Natural killer cell (primary cell): ENCODE data around the gene CDKL5. TPM values are rescaled to one million over a fixed set of nuclear protein-coding genes. Genes with fewer than 3 reads are reported as not detected.

ENCODE experiments used
- ATAC-seq, 3 donors: fragments of 150-1000 bp in 2 of 3; fragments of 200-7000 bp in 1 of 3; cut with Tn5 transposase; 1 replicate in 1 of 3; 2 replicates in 2 of 3; pipeline ENCODE4 v1.10.0; 2021; ENCODE audit warnings: mild to moderate bottlenecking in 2 of 3, moderate library complexity in 2 of 3
- DNase-seq, 2 donors: peaks; one replicate each; pipeline versions ENCODE4 v3.0.0 to v3.0.0-alpha.2; 2013 to 2021; ENCODE audit warnings: mixed read lengths in 1 of 2
- H3K27ac ChIP-seq: one replicate; pipeline ENCODE4 v1.5.1; 2013; ENCODE audit warnings: mild to moderate bottlenecking, low read length
- H3K27me3 ChIP-seq: one replicate; pipeline ENCODE4 v1.6.1; 2013; ENCODE audit warnings: low read length; ENCODE audit not compliant: control insufficient read depth, insufficient read depth
- H3K36me3 ChIP-seq: one replicate; pipeline ENCODE4 v1.6.1; 2013; ENCODE audit warnings: low read length; ENCODE audit not compliant: control insufficient read depth, insufficient read depth
- H3K4me1 ChIP-seq: one replicate; pipeline ENCODE4 v1.6.1; 2013; ENCODE audit warnings: low read length; ENCODE audit not compliant: control insufficient read depth, insufficient read depth
- H3K4me3 ChIP-seq: one replicate; pipeline ENCODE4 v1.5.1; 2013; ENCODE audit warnings: low read length
- H3K9me3 ChIP-seq: one replicate; pipeline ENCODE4 v1.6.1; 2013; ENCODE audit warnings: low read length; ENCODE audit not compliant: control insufficient read depth, insufficient read depth
- H3K27ac Mint-ChIP-seq, 2 donors: one replicate each; pipeline ENCODE4 v1.8.0; 2022; ENCODE audit warnings: mild to moderate bottlenecking in 2 of 2, mixed read lengths in 2 of 2, moderate library complexity in 1 of 2
- H3K27me3 Mint-ChIP-seq, 2 donors: one replicate each; pipeline ENCODE4 v1.8.0; 2022; ENCODE audit warnings: low read depth in 2 of 2, mixed read lengths in 2 of 2
- H3K36me3 Mint-ChIP-seq: one replicate; pipeline ENCODE4 v1.8.0; 2022; ENCODE audit warnings: mixed read lengths
- H3K4me1 Mint-ChIP-seq, 2 donors: one replicate each; pipeline ENCODE4 v1.8.0; 2022; ENCODE audit warnings: mixed read lengths in 2 of 2
- H3K4me3 Mint-ChIP-seq: one replicate; pipeline ENCODE4 v1.8.0; 2022; ENCODE audit warnings: mild to moderate bottlenecking, moderate library complexity, mixed read lengths
- H3K9me3 Mint-ChIP-seq, 2 donors: one replicate each; pipeline ENCODE4 v1.8.0; 2022; ENCODE audit warnings: mixed read lengths in 2 of 2
- WGBS: methylation state at CpG from one replicate; pipeline ENCODE4 v1.1.7; 2013; ENCODE audit warnings: missing lambda C conversion rate; ENCODE audit not compliant: insufficient coverage; 5-methylcytosine and 5-hydroxymethylcytosine counted together
- intact Hi-C: fragments of 100-400 bp; cut with micrococcal nuclease; formaldehyde crosslinking; loops from one replicate; pipeline ENCODE4 v1.14.2; 2022
- total RNA-seq, 4 donors: library from RNA; stranded (reverse); fragments of 120-200 nt in 1 of 4; gene quantifications; one replicate each; pipeline versions ENCODE4 v1.2.3 to v1.2.4, GENCODE V29; 2013 to 2022
- TF ChIP-seq, protein P1 (sequence below): fragments of 200-600 bp; IDR thresholded peaks from one replicate; pipeline ENCODE4 v1.8.0; 2022; ENCODE audit warnings: antibody characterized with exemption

The CDKL5 gene
- total RNA-seq, 3 donors from 2014 or later (not counting 1 experiment from before 2014, with no cell fraction given), result 3.4 to 4.3 (median 3.5) TPM

DNA sequence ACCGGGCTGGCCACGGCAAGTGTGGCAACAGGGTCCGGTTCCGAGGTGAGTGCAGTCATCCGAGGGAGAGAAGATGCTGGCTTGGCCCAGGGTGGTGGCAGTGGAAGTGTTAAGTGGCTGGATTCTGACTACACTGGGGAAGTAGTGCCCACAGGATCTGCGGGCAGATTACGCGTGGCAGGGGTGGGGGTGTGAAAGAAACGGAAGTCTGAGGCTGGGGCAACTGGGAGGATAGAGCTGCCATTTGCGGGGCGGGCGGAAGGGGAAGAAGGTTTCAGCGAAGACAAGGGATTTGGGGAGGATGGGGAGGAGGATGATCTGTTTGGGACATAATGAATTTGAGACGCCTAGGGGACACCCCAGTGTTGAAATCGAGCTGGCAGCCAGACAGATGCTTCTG is 241.2 kb downstream of the CDKL5 start:
- H3K27me3 ChIP-seq, result no peaks in the 10 kb centered on the region
- no peak overlapping the region for H3K27ac Mint-ChIP-seq
- H3K4me1 ChIP-seq, result peaks cover 10% of the 10 kb centered on the region
- no peaks in the 10 kb centered on the region for H3K36me3 ChIP-seq
- no peak overlapping the region for H3K4me3 ChIP-seq
- WGBS, result 55% methylated on average over 15 of the region's 15 CpGs
- intact Hi-C loops, result no loop called here
- peaks cover 9 to 10% of the 10 kb centered on the region in 2 donors for H3K4me1 Mint-ChIP-seq
- H3K9me3 Mint-ChIP-seq, result no peaks in the 10 kb centered on the region
- H3K36me3 Mint-ChIP-seq, result no peaks in the 10 kb centered on the region
- ATAC-seq (no peak), DNase-seq (no peak)
- H3K27me3 Mint-ChIP-seq, result no peaks in the 10 kb centered on the region
- H3K9me3 ChIP-seq, result no peaks in the 10 kb centered on the region
- TF ChIP-seq, protein P1, sequence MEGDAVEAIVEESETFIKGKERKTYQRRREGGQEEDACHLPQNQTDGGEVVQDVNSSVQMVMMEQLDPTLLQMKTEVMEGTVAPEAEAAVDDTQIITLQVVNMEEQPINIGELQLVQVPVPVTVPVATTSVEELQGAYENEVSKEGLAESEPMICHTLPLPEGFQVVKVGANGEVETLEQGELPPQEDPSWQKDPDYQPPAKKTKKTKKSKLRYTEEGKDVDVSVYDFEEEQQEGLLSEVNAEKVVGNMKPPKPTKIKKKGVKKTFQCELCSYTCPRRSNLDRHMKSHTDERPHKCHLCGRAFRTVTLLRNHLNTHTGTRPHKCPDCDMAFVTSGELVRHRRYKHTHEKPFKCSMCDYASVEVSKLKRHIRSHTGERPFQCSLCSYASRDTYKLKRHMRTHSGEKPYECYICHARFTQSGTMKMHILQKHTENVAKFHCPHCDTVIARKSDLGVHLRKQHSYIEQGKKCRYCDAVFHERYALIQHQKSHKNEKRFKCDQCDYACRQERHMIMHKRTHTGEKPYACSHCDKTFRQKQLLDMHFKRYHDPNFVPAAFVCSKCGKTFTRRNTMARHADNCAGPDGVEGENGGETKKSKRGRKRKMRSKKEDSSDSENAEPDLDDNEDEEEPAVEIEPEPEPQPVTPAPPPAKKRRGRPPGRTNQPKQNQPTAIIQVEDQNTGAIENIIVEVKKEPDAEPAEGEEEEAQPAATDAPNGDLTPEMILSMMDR, result no peak
- H3K27ac ChIP-seq, result no peak overlapping the region
- H3K4me3 Mint-ChIP-seq, result no peak overlapping the region

DNA sequence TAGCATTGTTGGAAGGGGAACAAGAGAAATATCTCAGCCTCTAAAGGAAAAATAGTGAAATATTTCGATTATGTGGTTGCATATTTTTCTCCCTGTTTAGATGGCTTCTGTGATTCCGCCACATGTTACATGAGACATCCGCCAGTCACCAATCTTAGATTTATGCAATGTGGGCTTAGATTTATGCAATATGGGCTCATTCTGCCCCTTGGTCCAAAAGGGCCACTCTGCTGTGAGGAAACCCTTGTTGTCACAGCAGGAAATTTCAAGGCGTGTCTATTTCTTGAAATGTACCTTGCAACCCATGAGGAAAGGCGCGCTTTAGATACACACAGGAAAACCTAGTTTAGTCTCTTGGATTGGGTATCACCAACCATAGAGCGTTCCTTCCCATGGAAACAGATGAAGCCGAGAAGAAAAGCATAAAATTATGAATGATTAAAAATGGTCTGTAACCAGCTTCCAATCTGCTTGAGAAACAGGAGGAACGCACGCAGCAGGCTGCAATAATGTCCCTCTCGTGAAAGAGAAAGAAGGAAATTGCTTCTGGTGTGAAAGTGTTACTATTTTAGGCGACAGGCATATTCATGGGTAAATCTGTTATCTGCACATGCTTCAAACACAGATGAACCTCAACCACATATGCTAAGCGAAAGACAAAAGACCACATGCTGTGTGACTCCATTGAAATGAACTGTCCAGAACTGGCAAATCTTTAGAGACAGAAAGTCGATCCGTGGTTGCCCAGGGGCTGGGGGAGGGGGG is 242.8 kb downstream of the CDKL5 start:
- no peaks in the 10 kb centered on the region for H3K27me3 Mint-ChIP-seq
- intact Hi-C loops, result no loop called here
- no peak overlapping the region for H3K4me3 ChIP-seq
- H3K9me3 ChIP-seq, result no peaks in the 10 kb centered on the region
- ATAC-seq, result peak in 2 of 3 donors; percentile 21 to 37
- H3K27ac ChIP-seq, result no peak overlapping the region
- WGBS, result 30% methylated on average over 14 of the region's 15 CpGs
- H3K4me3 Mint-ChIP-seq, result no peak overlapping the region
- TF ChIP-seq, protein P1, result no peak
- H3K9me3 Mint-ChIP-seq, result no peaks in the 10 kb centered on the region
- H3K27me3 ChIP-seq, result no peaks in the 10 kb centered on the region
- H3K36me3 ChIP-seq, result no peaks in the 10 kb centered on the region
- peaks cover 10% of the 10 kb centered on the region for H3K4me1 ChIP-seq
- peak in 1 of 2 donors; percentile 3 for DNase-seq
- no peak overlapping the region for H3K27ac Mint-ChIP-seq
- H3K36me3 Mint-ChIP-seq, result no peaks in the 10 kb centered on the region
- H3K4me1 Mint-ChIP-seq, result peaks cover 9 to 14% of the 10 kb centered on the region in 2 donors

DNA sequence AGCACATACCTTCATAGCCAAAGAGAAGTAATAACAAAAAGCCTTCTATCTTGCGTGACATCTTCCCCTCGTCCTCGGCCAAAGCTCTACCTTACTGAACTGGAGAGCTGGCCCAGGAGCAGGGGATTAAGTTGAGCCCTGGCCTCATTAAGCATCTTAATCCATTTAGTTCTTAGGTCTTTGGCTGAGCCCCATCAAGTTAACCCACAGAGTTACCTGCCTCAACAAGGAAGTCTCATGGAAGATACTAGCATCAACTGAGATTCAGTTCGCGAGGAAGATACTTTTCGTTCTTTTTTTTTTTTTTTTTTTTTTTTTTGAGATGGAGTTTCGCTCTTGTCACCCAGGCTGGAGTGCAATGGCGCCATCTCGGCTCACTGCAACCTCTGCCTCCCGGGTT is 246.6 kb downstream of the CDKL5 start, which contains the start of gene RS1:
Gene RS1, minus strand, starts transcription at position 101 of the 400 bp plus-strand sequence. Its CDS starts 40 bp downstream, at position 61.
- H3K36me3 Mint-ChIP-seq, result no peaks in the 10 kb centered on the region
- Histone ChIP-seq H3K27me3 (no peaks in the 10 kb centered on the region), H3K9me3 (no peaks in the 10 kb centered on the region), H3K4me1 (peaks cover 13% of the 10 kb centered on the region), H3K4me3 (no peak within 1 kb of the TSS), H3K27ac (no peak within 1 kb of the TSS), H3K36me3 (no peaks in the 10 kb centered on the region)
- peak within 1 kb of the TSS in 1 of 2 donors; percentile 10 for H3K27ac Mint-ChIP-seq
- H3K27me3 Mint-ChIP-seq, result no peaks in the 10 kb centered on the region
- WGBS, result 81% methylated on average over 4 of the region's 10 CpGs
- H3K9me3 Mint-ChIP-seq, result no peaks in the 10 kb centered on the region
- H3K4me1 Mint-ChIP-seq, result peaks cover 4 to 12% of the 10 kb centered on the region in 2 donors
- ATAC-seq, result no peak
- DNase-seq, result no peak
- TF ChIP-seq, protein P1, result no peak
- H3K4me3 Mint-ChIP-seq, result peak within 1 kb of the TSS; percentile 60
- intact Hi-C loops, result loop anchor here (10.0 kb wide), 2 partner anchors 247 to 673 kb away; partner anchors contain the start of genes CDKL5 and PDHA1
